HCT116 (cell line): ENCODE results near the gene LRCH1. TPM values are rescaled to one million over a fixed set of nuclear protein-coding genes. Genes with fewer than 3 reads are reported as not detected.

Experiments
- ATAC-seq: fragments of 200-7000 bp; cut with Tn5 transposase; 2 replicates; pipeline ENCODE4 v1.9.1; 2020; ENCODE audit warnings: mild to moderate bottlenecking, moderate library complexity
- BruUV-seq: library from RNA; stranded (reverse); fragments of 400-500 nt; replicated peaks from 2 replicates; lab custom pipeline; 2021; lab: Mats Ljungman, UMichigan
- CTCF ChIA-PET: fragments of 300-600 bp; sonication (Branson Sonifier 250); formaldehyde crosslinking; loops from one replicate; lab custom pipeline; 2021; ENCODE audit warnings: antibody characterized with exemption; lab: Charles Lee
- POLR2A ChIA-PET: fragments of 300-600, 350-600 bp; sonication (Branson Sonifier 250); formaldehyde crosslinking; loops from one replicate; lab custom pipeline; 2021; ENCODE audit warnings: antibody characterized with exemption; lab: Charles Lee
- RAD21 ChIA-PET, 2 experiments: fragments of 300-600 bp; sonication (Branson Sonifier 250); formaldehyde crosslinking; loops; one replicate each; lab custom pipeline; 2023; ENCODE audit warnings: low total read pairs in 2 of 2; ENCODE audit not compliant: uncharacterized antibody in 2 of 2, unreplicated experiment in 2 of 2, low non-redundant PET in 1 of 2; lab: Charles Lee
- DNase-seq: peaks from one replicate; pipeline ENCODE4 v3.0.0-alpha.2; 2010; ENCODE audit warnings: low read depth, low spot score
- H2AFZ ChIP-seq: fragments of 200-600 bp; shearing (Covaris generic), sonication (generic); 2 replicates; pipeline ENCODE4 v1.6.1; 2017; ENCODE audit warnings: low read depth, mixed run types, mixed read lengths, antibody characterized with exemption, low read length; ENCODE audit not compliant: poor library complexity, severe bottlenecking
- H3K27ac ChIP-seq: 2 replicates; pipeline ENCODE4 v1.5.1; 2012; ENCODE audit warnings: low read depth, low read length
- H3K27me3 ChIP-seq: fragments of 200-600 bp; sonication (generic); 2 replicates; pipeline ENCODE4 v1.6.1; 2016; ENCODE audit warnings: mixed run types, low read length, mixed read lengths; ENCODE audit not compliant: insufficient read depth
- H3K36me3 ChIP-seq, 2 experiments: fragments of 200-500 bp in 1 of 2; fragments of 200-600 bp in 1 of 2; sonication (Bioruptor generic) in 1 of 2; sonication (generic) in 1 of 2; 2 replicates each; pipeline versions ENCODE4 v1.5.1 to v1.6.1; 2014 to 2016; ENCODE audit warnings: low read length in 2 of 2, inconsistent platforms in 1 of 2, mixed read lengths in 1 of 2, mixed run types in 1 of 2; ENCODE audit not compliant: insufficient read depth in 2 of 2, control insufficient read depth in 1 of 2
- H3K4me1 ChIP-seq, 2 experiments: fragments of 200-600 bp in 1 of 2; sonication (generic) in 1 of 2; 2 replicates each; pipeline versions ENCODE4 v1.5.1 to v1.6.1; 2012 to 2017; ENCODE audit warnings: low read length in 2 of 2, inconsistent platforms in 1 of 2, mild to moderate bottlenecking in 1 of 2, mixed read lengths in 1 of 2, mixed run types in 1 of 2, moderate library complexity in 1 of 2; ENCODE audit not compliant: insufficient read depth in 2 of 2, control insufficient read depth in 1 of 2
- H3K4me2 ChIP-seq: fragments of 200-600 bp; sonication (generic); 2 replicates; pipeline ENCODE4 v1.6.1; 2017; ENCODE audit warnings: mixed run types, low read length, mixed read lengths
- H3K4me3 ChIP-seq, 2 experiments: fragments of 200-600 bp in 1 of 2; sonication (generic) in 1 of 2; replicated peaks in 1 of 2; 2 replicates each; pipeline ENCODE4 v1.5.1; 2011 to 2016; ENCODE audit warnings: low read length in 2 of 2, control low read depth in 1 of 2, low read depth in 1 of 2, mild to moderate bottlenecking in 1 of 2, mixed read lengths in 1 of 2, mixed run types in 1 of 2
- H3K79me2 ChIP-seq: fragments of 200-600 bp; sonication (generic); 2 replicates; pipeline ENCODE4 v1.6.1; 2017; ENCODE audit warnings: mild to moderate bottlenecking, mixed run types, low read length, moderate library complexity, mixed read lengths; ENCODE audit not compliant: insufficient read depth
- H3K9ac ChIP-seq: fragments of 200-600 bp; sonication (generic); 2 replicates; pipeline ENCODE4 v1.6.1; 2016; ENCODE audit warnings: low read length, mixed read lengths
- H3K9me2 ChIP-seq: fragments of 200-600 bp; sonication (generic), shearing (Covaris generic); 2 replicates; pipeline ENCODE4 v1.6.1; 2017; ENCODE audit warnings: mixed run types, mild to moderate bottlenecking, moderate library complexity; ENCODE audit not compliant: insufficient read depth
- H3K9me3 ChIP-seq, 2 experiments: fragments of 200-500 bp in 1 of 2; fragments of 200-600 bp in 1 of 2; sonication (Bioruptor generic) in 1 of 2; sonication (generic) in 1 of 2; 2 replicates each; pipeline ENCODE4 v1.6.1; 2014 to 2017; ENCODE audit warnings: low read length in 2 of 2, mixed read lengths in 2 of 2, inconsistent platforms in 1 of 2, low read depth in 1 of 2, mild to moderate bottlenecking in 1 of 2, mixed run types in 1 of 2, moderate library complexity in 1 of 2; ENCODE audit not compliant: control insufficient read depth in 1 of 2, insufficient read depth in 1 of 2
- H4K20me1 ChIP-seq: fragments of 200-600 bp; sonication (generic), shearing (Covaris generic); 2 replicates; pipeline ENCODE4 v1.6.1; 2017; ENCODE audit warnings: mixed run types, mild to moderate bottlenecking, moderate library complexity; ENCODE audit not compliant: insufficient read depth
- CBX3 ChIP-seq: IDR thresholded peaks from 2 replicates; pipeline ENCODE4 v1.6.1; 2012; ENCODE audit warnings: low read depth
- CEBPB ChIP-seq: IDR thresholded peaks from 2 replicates; pipeline ENCODE4 v1.6.1; 2012; ENCODE audit warnings: low read depth
- EGR1 ChIP-seq: IDR thresholded peaks from 2 replicates; pipeline ENCODE4 v1.6.1; 2012; ENCODE audit warnings: low read depth
- EZH2 ChIP-seq: fragments of 200-600 bp; sonication (generic); IDR thresholded peaks from 2 replicates; pipeline ENCODE4 v1.6.1; 2017; ENCODE audit warnings: antibody characterized with exemption, mixed run types
- EZH2phosphoT487 ChIP-seq: fragments of 200-600 bp; IDR thresholded peaks from 2 replicates; pipeline ENCODE4 v1.6.1; 2018; ENCODE audit warnings: antibody characterized with exemption, borderline replicate concordance
- FOSL1 ChIP-seq: IDR thresholded peaks from 2 replicates; pipeline ENCODE4 v1.6.1; 2012; ENCODE audit warnings: low read depth
- POLR2A ChIP-seq: IDR thresholded peaks from 2 replicates; pipeline ENCODE4 v1.7.0; 2011; ENCODE audit warnings: borderline replicate concordance; ENCODE audit not compliant: insufficient read depth, insufficient read length; ENCODE audit errors: extremely low read depth
- SP1 ChIP-seq: IDR thresholded peaks from 2 replicates; pipeline ENCODE4 v1.6.1; 2012; ENCODE audit warnings: low read depth
- SRF ChIP-seq: IDR thresholded peaks from 2 replicates; pipeline ENCODE4 v1.6.1; 2012; ENCODE audit warnings: low read depth
- TCF7L2 ChIP-seq: IDR thresholded peaks from 2 replicates; pipeline ENCODE4 v1.7.0; 2011; ENCODE audit warnings: borderline replicate concordance, inconsistent platforms; ENCODE audit not compliant: insufficient read depth, insufficient read length; ENCODE audit errors: extremely low read depth
- YY1 ChIP-seq: IDR thresholded peaks from 2 replicates; pipeline ENCODE4 v1.6.1; 2011; ENCODE audit warnings: low read length, low read depth, moderate library complexity, mild to moderate bottlenecking; ENCODE audit not compliant: insufficient replicate concordance; ENCODE audit errors: extremely low read depth
- ZNF274 ChIP-seq: fragments of 200-500 bp; sonication (Bioruptor generic); IDR thresholded peaks from 2 replicates; pipeline ENCODE4 v1.6.1; 2014; ENCODE audit warnings: mild to moderate bottlenecking, low read depth, low read length, inconsistent platforms
- intact Hi-C: fragments of 100-400 bp; cut with micrococcal nuclease; formaldehyde crosslinking; loops from 2 replicates; pipeline ENCODE4 v1.10.0; 2022
- total RNA-seq: library from RNA; stranded (reverse); gene quantifications from one replicate; pipeline ENCODE4 v1.2.1, GENCODE V29; 2021; ENCODE audit not compliant: unreplicated experiment
- TF ChIP-seq, protein P1 (sequence below): IDR thresholded peaks from 2 replicates; pipeline ENCODE4 v1.6.1; 2012
- TF ChIP-seq, protein P2 (sequence below): IDR thresholded peaks from 2 replicates; pipeline ENCODE4 v1.6.1; 2011; ENCODE audit warnings: mild to moderate bottlenecking, low read length, moderate library complexity; ENCODE audit not compliant: insufficient replicate concordance; ENCODE audit errors: extremely low read depth
- TF ChIP-seq, protein P3 (sequence below): IDR thresholded peaks from 2 replicates; pipeline ENCODE4 v1.6.1; 2012; ENCODE audit warnings: low read depth
- TF ChIP-seq, protein P4 (sequence below), 3 experiments: fragments of 200-600 bp in 1 of 3; sonication (generic) in 1 of 3; IDR thresholded peaks in 2 of 3; conservative IDR thresholded peaks in 1 of 3; 2 replicates each; pipeline ENCODE4 v1.5.1; 2012 to 2017; ENCODE audit warnings: low read depth in 2 of 3, low read length in 2 of 3, antibody characterized with exemption in 1 of 3, borderline replicate concordance in 1 of 3, control low read depth in 1 of 3, mild to moderate bottlenecking in 1 of 3, mixed read lengths in 1 of 3, mixed run types in 1 of 3, moderate library complexity in 1 of 3; ENCODE audit not compliant: insufficient read depth in 1 of 3

LRCH1 gene
- total RNA-seq, 1 experiment from 2014 or later, result 15.6 TPM

DNA sequence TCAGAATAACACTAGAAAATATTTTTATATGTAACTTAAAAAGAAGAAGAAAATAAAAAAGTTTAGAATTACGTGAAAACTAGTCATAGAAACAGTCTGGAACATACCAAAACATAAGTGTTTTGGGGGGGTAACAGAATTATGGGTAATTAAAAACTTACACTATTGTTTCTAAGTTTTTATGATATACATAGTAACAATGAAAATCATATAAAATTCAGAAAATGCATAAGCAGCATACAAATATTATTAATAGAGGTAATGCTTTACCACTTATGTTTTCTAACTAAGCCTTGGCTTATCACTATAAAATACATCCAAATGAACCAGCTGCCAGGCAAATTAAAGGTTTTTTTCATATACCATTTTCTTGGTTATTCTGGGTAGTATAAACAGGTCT is 229.1 kb downstream of the LRCH1 start (continued):
- no peak for TF ChIP-seq YY1
- TF ChIP-seq, protein P1, sequence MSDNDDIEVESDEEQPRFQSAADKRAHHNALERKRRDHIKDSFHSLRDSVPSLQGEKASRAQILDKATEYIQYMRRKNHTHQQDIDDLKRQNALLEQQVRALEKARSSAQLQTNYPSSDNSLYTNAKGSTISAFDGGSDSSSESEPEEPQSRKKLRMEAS, result no peak

DNA sequence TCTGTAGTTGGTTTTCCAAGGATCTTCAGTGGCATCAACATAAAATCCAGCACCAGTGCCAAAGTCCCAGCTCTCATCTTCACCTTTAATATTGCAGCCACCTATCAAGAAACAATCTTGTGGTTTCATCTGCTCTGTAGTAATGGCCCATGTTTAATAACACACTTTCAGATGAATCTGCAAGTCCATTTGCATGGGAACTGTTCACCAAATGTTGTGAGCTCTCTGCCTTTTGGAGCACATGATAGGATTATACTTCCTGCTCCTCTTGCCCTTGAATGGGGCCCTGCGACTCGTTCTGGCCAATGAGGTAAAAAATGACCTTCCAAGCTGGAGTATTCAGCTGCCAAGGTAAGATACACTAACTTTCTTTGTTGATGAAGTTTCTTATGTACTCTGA is 229.7 kb downstream of the LRCH1 start:
- POLR2A ChIA-PET, result no interaction called here
- H3K4me3 ChIP-seq, result no peak overlapping the region
- H3K9me3 ChIP-seq, result no peaks in the 10 kb centered on the region
- no TSS peak for BruUV-seq
- intact Hi-C loops, result no loop called here
- RAD21 ChIA-PET, result no interaction called here
- H4K20me1 ChIP-seq, result no peaks in the 10 kb centered on the region
- H3K9ac ChIP-seq, result no peak overlapping the region
- TF ChIP-seq TCF7L2 (no peak), SP1 (no peak), YY1 (no peak), POLR2A (no peak), CEBPB (no peak), FOSL1 (no peak), ZNF274 (no peak), EGR1 (no peak), EZH2phosphoT487 (no peak), CBX3 (no peak), SRF (no peak), EZH2 (no peak)
- TF ChIP-seq, protein P2, sequence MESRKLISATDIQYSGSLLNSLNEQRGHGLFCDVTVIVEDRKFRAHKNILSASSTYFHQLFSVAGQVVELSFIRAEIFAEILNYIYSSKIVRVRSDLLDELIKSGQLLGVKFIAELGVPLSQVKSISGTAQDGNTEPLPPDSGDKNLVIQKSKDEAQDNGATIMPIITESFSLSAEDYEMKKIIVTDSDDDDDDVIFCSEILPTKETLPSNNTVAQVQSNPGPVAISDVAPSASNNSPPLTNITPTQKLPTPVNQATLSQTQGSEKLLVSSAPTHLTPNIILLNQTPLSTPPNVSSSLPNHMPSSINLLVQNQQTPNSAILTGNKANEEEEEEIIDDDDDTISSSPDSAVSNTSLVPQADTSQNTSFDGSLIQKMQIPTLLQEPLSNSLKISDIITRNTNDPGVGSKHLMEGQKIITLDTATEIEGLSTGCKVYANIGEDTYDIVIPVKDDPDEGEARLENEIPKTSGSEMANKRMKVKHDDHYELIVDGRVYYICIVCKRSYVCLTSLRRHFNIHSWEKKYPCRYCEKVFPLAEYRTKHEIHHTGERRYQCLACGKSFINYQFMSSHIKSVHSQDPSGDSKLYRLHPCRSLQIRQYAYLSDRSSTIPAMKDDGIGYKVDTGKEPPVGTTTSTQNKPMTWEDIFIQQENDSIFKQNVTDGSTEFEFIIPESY, result no peak
- TF ChIP-seq, protein P3, sequence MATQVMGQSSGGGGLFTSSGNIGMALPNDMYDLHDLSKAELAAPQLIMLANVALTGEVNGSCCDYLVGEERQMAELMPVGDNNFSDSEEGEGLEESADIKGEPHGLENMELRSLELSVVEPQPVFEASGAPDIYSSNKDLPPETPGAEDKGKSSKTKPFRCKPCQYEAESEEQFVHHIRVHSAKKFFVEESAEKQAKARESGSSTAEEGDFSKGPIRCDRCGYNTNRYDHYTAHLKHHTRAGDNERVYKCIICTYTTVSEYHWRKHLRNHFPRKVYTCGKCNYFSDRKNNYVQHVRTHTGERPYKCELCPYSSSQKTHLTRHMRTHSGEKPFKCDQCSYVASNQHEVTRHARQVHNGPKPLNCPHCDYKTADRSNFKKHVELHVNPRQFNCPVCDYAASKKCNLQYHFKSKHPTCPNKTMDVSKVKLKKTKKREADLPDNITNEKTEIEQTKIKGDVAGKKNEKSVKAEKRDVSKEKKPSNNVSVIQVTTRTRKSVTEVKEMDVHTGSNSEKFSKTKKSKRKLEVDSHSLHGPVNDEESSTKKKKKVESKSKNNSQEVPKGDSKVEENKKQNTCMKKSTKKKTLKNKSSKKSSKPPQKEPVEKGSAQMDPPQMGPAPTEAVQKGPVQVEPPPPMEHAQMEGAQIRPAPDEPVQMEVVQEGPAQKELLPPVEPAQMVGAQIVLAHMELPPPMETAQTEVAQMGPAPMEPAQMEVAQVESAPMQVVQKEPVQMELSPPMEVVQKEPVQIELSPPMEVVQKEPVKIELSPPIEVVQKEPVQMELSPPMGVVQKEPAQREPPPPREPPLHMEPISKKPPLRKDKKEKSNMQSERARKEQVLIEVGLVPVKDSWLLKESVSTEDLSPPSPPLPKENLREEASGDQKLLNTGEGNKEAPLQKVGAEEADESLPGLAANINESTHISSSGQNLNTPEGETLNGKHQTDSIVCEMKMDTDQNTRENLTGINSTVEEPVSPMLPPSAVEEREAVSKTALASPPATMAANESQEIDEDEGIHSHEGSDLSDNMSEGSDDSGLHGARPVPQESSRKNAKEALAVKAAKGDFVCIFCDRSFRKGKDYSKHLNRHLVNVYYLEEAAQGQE, result no peak
- TF ChIP-seq, protein P1, result no peak
- TF ChIP-seq, protein P4, sequence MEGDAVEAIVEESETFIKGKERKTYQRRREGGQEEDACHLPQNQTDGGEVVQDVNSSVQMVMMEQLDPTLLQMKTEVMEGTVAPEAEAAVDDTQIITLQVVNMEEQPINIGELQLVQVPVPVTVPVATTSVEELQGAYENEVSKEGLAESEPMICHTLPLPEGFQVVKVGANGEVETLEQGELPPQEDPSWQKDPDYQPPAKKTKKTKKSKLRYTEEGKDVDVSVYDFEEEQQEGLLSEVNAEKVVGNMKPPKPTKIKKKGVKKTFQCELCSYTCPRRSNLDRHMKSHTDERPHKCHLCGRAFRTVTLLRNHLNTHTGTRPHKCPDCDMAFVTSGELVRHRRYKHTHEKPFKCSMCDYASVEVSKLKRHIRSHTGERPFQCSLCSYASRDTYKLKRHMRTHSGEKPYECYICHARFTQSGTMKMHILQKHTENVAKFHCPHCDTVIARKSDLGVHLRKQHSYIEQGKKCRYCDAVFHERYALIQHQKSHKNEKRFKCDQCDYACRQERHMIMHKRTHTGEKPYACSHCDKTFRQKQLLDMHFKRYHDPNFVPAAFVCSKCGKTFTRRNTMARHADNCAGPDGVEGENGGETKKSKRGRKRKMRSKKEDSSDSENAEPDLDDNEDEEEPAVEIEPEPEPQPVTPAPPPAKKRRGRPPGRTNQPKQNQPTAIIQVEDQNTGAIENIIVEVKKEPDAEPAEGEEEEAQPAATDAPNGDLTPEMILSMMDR (IDR thresholded peaks at IDR 0.05 in 2 of 3, conservative IDR thresholded peaks at IDR 0.05 in 1 of 3; ENCODE audit: borderline replicate concordance in 1 of 3, insufficient read depth in 1 of 3, low read depth in 2 of 3, low read length in 2 of 3), result no peak
- H3K9me2 ChIP-seq, result no peaks in the 10 kb centered on the region
- no peaks in the 10 kb centered on the region for H3K4me1 ChIP-seq
- CTCF ChIA-PET, result interaction anchor here (1.0 kb wide), 1 partner anchor 18 kb away, joined by 3 read pairs; no protein-coding TSS in a partner anchor
- no peaks in the 10 kb centered on the region for H3K27me3 ChIP-seq
- H3K79me2 ChIP-seq, result no peaks in the 10 kb centered on the region
- H3K27ac ChIP-seq, result no peak overlapping the region
- no peak overlapping the region for H3K4me2 ChIP-seq
- ATAC-seq (no peak), DNase-seq (no peak)
- H2AFZ ChIP-seq, result no peak overlapping the region
- peaks cover 37 to 67% of the 10 kb centered on the region in 2 experiments for H3K36me3 ChIP-seq
